Gastroesophageal sphincter (tissue), 3 donors: ENCODE data around the gene MLLT10.

ENCODE experiments used
- EP300 ChIP-seq: sonication (generic); formaldehyde crosslinking; IDR thresholded peaks from one replicate; pipeline ENCODE4 v1.6.1; 2017; ENCODE audit warnings: antibody characterized with exemption, mild to moderate bottlenecking
- POLR2A ChIP-seq, 2 donors: fragments of 450-650 bp; IDR thresholded peaks; one replicate each; pipeline ENCODE4 v1.6.1; 2017; ENCODE audit warnings: antibody characterized with exemption in 2 of 2, mild to moderate bottlenecking in 2 of 2, moderate library complexity in 1 of 2
- POLR2AphosphoS5 ChIP-seq: sonication (generic); formaldehyde crosslinking; IDR thresholded peaks from one replicate; pipeline ENCODE4 v1.6.1; 2017; ENCODE audit warnings: antibody characterized with exemption
- TF ChIP-seq, protein P1 (sequence below), 4 experiments: fragments of 200-600 bp in 2 of 4; fragments of 450-650 bp in 2 of 4; sonication (generic) in 1 of 4; IDR thresholded peaks; one replicate each; pipeline ENCODE4 v1.5.1; 2017 to 2019; ENCODE audit warnings: antibody characterized with exemption in 4 of 4, mild to moderate bottlenecking in 2 of 4, moderate library complexity in 2 of 4

DNA sequence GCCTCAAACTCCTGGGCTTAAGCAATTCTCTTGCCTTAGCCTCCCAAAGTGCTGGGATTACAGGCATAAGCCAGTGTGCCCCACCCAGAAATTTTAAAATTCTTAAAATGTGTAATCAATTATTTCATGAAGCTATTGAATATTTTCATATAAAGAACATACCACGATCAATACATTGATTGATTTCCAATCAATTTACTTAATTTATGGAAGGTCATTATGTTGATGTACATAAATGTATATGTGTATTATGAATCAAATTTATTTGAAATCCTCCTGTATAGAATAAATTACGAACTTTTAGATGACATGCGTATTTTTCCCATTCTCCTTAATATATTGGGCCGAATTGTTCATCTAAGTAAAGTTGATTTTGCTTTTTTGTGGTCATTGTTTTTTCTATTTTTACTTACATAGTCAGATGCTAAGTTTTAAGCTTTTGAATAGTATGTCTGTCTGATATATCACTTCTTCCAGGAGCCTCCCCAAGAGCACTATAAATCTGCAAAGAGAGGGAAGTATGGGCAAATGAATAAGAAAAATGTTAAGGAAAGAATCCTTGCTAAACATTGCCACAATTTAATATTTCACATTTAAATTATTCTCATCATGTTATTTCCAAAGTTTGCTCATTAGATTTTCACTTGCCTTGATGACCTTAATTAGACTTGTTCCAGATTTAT is 43.9 kb upstream of the MLLT10 start:
- TF ChIP-seq, protein P1, sequence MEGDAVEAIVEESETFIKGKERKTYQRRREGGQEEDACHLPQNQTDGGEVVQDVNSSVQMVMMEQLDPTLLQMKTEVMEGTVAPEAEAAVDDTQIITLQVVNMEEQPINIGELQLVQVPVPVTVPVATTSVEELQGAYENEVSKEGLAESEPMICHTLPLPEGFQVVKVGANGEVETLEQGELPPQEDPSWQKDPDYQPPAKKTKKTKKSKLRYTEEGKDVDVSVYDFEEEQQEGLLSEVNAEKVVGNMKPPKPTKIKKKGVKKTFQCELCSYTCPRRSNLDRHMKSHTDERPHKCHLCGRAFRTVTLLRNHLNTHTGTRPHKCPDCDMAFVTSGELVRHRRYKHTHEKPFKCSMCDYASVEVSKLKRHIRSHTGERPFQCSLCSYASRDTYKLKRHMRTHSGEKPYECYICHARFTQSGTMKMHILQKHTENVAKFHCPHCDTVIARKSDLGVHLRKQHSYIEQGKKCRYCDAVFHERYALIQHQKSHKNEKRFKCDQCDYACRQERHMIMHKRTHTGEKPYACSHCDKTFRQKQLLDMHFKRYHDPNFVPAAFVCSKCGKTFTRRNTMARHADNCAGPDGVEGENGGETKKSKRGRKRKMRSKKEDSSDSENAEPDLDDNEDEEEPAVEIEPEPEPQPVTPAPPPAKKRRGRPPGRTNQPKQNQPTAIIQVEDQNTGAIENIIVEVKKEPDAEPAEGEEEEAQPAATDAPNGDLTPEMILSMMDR (IDR thresholded peaks at IDR 0.05) = no peak
- no peak for TF ChIP-seq POLR2A (IDR thresholded peaks at IDR 0.05)
- no peak for TF ChIP-seq POLR2AphosphoS5
- no peak for TF ChIP-seq EP300
